Mammary epithelial cell (primary cell): ENCODE results near the gene CDH13.

Experiments used
- CTCF ChIP-seq, 2 donors: IDR thresholded peaks in 1 of 2; conservative IDR thresholded peaks in 1 of 2; 2 replicates each; pipeline ENCODE4 v1.5.1; 2011 to 2012; ENCODE audit warnings: inconsistent platforms in 2 of 2, low read length in 2 of 2, mild to moderate bottlenecking in 2 of 2, control low read depth in 1 of 2, low read depth in 1 of 2; ENCODE audit not compliant: insufficient read depth in 1 of 2; ENCODE audit errors: extremely low read depth in 1 of 2
- EZH2 ChIP-seq: IDR thresholded peaks from 2 replicates; pipeline ENCODE4 v1.6.1; 2012; ENCODE audit warnings: low read length, inconsistent platforms, borderline replicate concordance

- TF ChIP-seq CTCF (conservative IDR thresholded peaks at IDR 0.05 in 1 of 2, IDR thresholded peaks at IDR 0.05 in 1 of 2; ENCODE audit: extremely low read depth in 1 of 2, insufficient read depth in 1 of 2, low read depth in 1 of 2, low read length in 2 of 2) (no peak), EZH2 (no peak)
Observed at GRCh38 chr16:83744441-83744981, 1117.7 kb downstream of the CDH13 start.
